ENCODE results near the gene WDR89. TPM values are rescaled to one million over a fixed set of nuclear protein-coding genes. Genes with fewer than 3 reads are reported as not detected.

Gene WDR89
- polyA plus RNA-seq, 1 of the 3 experiments (the other 2 are of a cell fraction): 2.6 TPM

- peak; percentile 84 for TF ChIP-seq RFX5 (IDR thresholded peaks at IDR 0.05; ENCODE audit: low read length)
- TF ChIP-seq FOXM1 (IDR thresholded peaks at IDR 0.05; ENCODE audit: low read depth): no peak
- no peak for TF ChIP-seq MEF2A (IDR thresholded peaks at IDR 0.05; ENCODE audit: borderline replicate concordance, low read depth)
- peak; percentile 84; the same call in 1 of the 2 replicates for TF ChIP-seq TAF1 (IDR thresholded peaks at IDR 0.05; ENCODE audit: borderline replicate concordance, low read depth, low read length)
- TF ChIP-seq TCF12 (IDR thresholded peaks at IDR 0.05): no peak; the same call in 1 of the 2 replicates
- peak; percentile 86 for TF ChIP-seq CHD2 (IDR thresholded peaks at IDR 0.05; ENCODE audit: low read length, partially characterized antibody)
- no peak; the same call in 1 of the 2 replicates for TF ChIP-seq NFIC (IDR thresholded peaks at IDR 0.05; ENCODE audit: borderline replicate concordance)
- peak; percentile 76 for TF ChIP-seq POLR2AphosphoS5 (IDR thresholded peaks at IDR 0.05; ENCODE audit: low read depth, low read length)
- peak; percentile 75 for TF ChIP-seq GABPA (IDR thresholded peaks at IDR 0.05; ENCODE audit: low read depth)
- TF ChIP-seq, protein P1, sequence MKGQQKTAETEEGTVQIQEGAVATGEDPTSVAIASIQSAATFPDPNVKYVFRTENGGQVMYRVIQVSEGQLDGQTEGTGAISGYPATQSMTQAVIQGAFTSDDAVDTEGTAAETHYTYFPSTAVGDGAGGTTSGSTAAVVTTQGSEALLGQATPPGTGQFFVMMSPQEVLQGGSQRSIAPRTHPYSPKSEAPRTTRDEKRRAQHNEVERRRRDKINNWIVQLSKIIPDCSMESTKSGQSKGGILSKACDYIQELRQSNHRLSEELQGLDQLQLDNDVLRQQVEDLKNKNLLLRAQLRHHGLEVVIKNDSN (IDR thresholded peaks at IDR 0.05; ENCODE audit: borderline replicate concordance, low read depth): peak; percentile 56; the same call in 1 of the 2 replicates
- no peak for TF ChIP-seq TEAD4 (IDR thresholded peaks at IDR 0.05; ENCODE audit: borderline replicate concordance, insufficient read depth)
- no peak; a peak in 1 of 4 replicates for TF ChIP-seq EP300 (IDR thresholded peaks at IDR 0.05; ENCODE audit: borderline replicate concordance in 1 of 2, low read depth in 1 of 2, low read length in 1 of 2)
- TF ChIP-seq MAX (IDR thresholded peaks at IDR 0.05; ENCODE audit: low read depth): peak; percentile 97
Measured at GRCh38 chr14:63641473-63642228, at the start of gene WDR89 (continued).

DNA sequence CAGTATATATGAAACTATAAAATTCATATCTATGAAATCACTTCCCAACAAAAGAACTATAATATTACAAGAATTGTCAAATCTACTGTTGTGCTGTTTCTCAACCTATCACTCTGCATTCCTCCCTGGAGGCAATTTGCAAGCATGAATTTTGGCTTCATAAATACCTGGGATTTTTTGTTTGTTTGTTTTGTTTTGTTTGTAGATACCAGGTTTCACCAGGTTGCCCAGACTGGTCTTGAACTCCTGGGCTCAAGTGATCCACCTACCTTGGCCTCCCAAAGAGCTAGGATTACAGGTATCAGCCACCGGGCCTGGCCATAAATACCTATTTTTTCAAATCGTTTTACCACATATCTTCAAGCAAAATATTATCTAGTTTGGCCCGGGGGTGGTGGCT, 47.5 kb upstream of the WDR89 start:
- no peaks in the 10 kb centered on the region for H3K79me2 ChIP-seq (ENCODE audit: insufficient read depth)
- no peak overlapping the region for H2AFZ ChIP-seq (ENCODE audit: low read depth)
- H3K27ac ChIP-seq (ENCODE audit: low read depth in 2 of 2, low read length in 1 of 2): no peak overlapping the region
- TF ChIP-seq, protein P2, sequence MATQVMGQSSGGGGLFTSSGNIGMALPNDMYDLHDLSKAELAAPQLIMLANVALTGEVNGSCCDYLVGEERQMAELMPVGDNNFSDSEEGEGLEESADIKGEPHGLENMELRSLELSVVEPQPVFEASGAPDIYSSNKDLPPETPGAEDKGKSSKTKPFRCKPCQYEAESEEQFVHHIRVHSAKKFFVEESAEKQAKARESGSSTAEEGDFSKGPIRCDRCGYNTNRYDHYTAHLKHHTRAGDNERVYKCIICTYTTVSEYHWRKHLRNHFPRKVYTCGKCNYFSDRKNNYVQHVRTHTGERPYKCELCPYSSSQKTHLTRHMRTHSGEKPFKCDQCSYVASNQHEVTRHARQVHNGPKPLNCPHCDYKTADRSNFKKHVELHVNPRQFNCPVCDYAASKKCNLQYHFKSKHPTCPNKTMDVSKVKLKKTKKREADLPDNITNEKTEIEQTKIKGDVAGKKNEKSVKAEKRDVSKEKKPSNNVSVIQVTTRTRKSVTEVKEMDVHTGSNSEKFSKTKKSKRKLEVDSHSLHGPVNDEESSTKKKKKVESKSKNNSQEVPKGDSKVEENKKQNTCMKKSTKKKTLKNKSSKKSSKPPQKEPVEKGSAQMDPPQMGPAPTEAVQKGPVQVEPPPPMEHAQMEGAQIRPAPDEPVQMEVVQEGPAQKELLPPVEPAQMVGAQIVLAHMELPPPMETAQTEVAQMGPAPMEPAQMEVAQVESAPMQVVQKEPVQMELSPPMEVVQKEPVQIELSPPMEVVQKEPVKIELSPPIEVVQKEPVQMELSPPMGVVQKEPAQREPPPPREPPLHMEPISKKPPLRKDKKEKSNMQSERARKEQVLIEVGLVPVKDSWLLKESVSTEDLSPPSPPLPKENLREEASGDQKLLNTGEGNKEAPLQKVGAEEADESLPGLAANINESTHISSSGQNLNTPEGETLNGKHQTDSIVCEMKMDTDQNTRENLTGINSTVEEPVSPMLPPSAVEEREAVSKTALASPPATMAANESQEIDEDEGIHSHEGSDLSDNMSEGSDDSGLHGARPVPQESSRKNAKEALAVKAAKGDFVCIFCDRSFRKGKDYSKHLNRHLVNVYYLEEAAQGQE (IDR thresholded peaks at IDR 0.05; ENCODE audit: low read depth, low read length): no peak
- TF ChIP-seq RFX5 (IDR thresholded peaks at IDR 0.05; ENCODE audit: low read length): no peak
- TF ChIP-seq GATA2 (CRISPR knock-in tag; IDR thresholded peaks at IDR 0.05): no peak
- no peak for TF ChIP-seq MXI1 (IDR thresholded peaks at IDR 0.05; ENCODE audit: low read depth, low read length)
- no peak for TF ChIP-seq NFIC (IDR thresholded peaks at IDR 0.05; ENCODE audit: borderline replicate concordance)
- no peak for DNase-seq
- H3K27me3 ChIP-seq (ENCODE audit: insufficient read depth): no peaks in the 10 kb centered on the region
- H3K9ac ChIP-seq: no peak overlapping the region
- no peak overlapping the region for H3K4me2 ChIP-seq
- H3K36me3 ChIP-seq (replicated peaks in 1 of 2; ENCODE audit: control insufficient read depth in 1 of 2, insufficient read depth in 2 of 2, low read length in 1 of 2): peaks cover 0 to 4% of the 10 kb centered on the region in 2 experiments
- no peaks in the 10 kb centered on the region for H3F3A ChIP-seq (replicated peaks; ENCODE audit: insufficient read depth)
- POLR2A ChIA-PET: no interaction called here
- 68% methylated on average over 3 of the region's 3 CpGs for WGBS (ENCODE audit: low lambda C conversion rate)
- no peaks in the 10 kb centered on the region for H3K9me3 ChIP-seq
- CTCF ChIA-PET: no interaction called here
- H4K20me1 ChIP-seq (ENCODE audit: insufficient read depth): no peaks in the 10 kb centered on the region
- no peaks in the 10 kb centered on the region for H3K9me2 ChIP-seq
- no peaks in the 10 kb centered on the region for H3K4me1 ChIP-seq (ENCODE audit: control insufficient read depth in 1 of 2, insufficient read depth in 2 of 2, low read depth in 1 of 2, low read length in 1 of 2)
- no peak overlapping the region for H3K4me3 ChIP-seq (ENCODE audit: low read depth in 2 of 2, low read length in 1 of 2)

Measured in SK-N-SH (cell line).